CD8-positive, alpha-beta memory T cell (primary cell): ENCODE data around the gene FGF4. TPM values are rescaled to one million over a fixed set of nuclear protein-coding genes. Genes with fewer than 3 reads are reported as not detected.

ENCODE experiments used
- CTCF ChIA-PET: fragments of 350-600 bp; sonication (Branson Sonifier 250); formaldehyde crosslinking; loops from one replicate; lab custom pipeline; 2021; ENCODE audit warnings: antibody characterized with exemption; lab: Charles Lee
- POLR2A ChIA-PET: fragments of 350-600 bp; sonication (Branson Sonifier 250); formaldehyde crosslinking; loops from one replicate; lab custom pipeline; 2021; ENCODE audit warnings: antibody characterized with exemption; lab: Charles Lee
- DNase-seq, 5 donors: peaks; one replicate each; pipeline versions ENCODE4 v3.0.0 to v3.0.0-alpha.2; 2020 to 2022; ENCODE audit warnings: mixed read lengths in 1 of 5
- H3K27ac ChIP-seq: one replicate; pipeline ENCODE4 v1.7.0; 2013; ENCODE audit warnings: low read depth, mild to moderate bottlenecking, low read length, moderate library complexity
- H3K27me3 ChIP-seq: 2 replicates; pipeline ENCODE4 v1.7.0; 2013; ENCODE audit warnings: low read length, mild to moderate bottlenecking; ENCODE audit not compliant: insufficient read depth, poor library complexity, severe bottlenecking
- H3K36me3 ChIP-seq: 2 replicates; pipeline ENCODE4 v1.7.0; 2013; ENCODE audit warnings: mild to moderate bottlenecking, low read length, moderate library complexity; ENCODE audit not compliant: insufficient read depth
- H3K4me1 ChIP-seq: 2 replicates; pipeline ENCODE4 v1.7.0; 2013; ENCODE audit warnings: mild to moderate bottlenecking, low read length, moderate library complexity; ENCODE audit not compliant: insufficient read depth
- H3K4me3 ChIP-seq: 2 replicates; pipeline ENCODE4 v1.7.0; 2013; ENCODE audit warnings: mild to moderate bottlenecking, low read length
- H3K9me3 ChIP-seq: 2 replicates; pipeline ENCODE4 v1.7.0; 2013; ENCODE audit warnings: mild to moderate bottlenecking, low read length
- H3K27ac Mint-ChIP-seq, 8 donors: one replicate each; pipeline ENCODE4 v1.8.0; 2020 to 2021; ENCODE audit warnings: mixed read lengths in 8 of 8, mild to moderate bottlenecking in 6 of 8, inconsistent platforms in 3 of 8, moderate library complexity in 3 of 8
- H3K27me3 Mint-ChIP-seq, 2 donors: one replicate each; pipeline ENCODE4 v1.8.0; 2020 to 2021; ENCODE audit warnings: mixed read lengths in 2 of 2, mild to moderate bottlenecking in 1 of 2, moderate library complexity in 1 of 2
- H3K36me3 Mint-ChIP-seq, 3 donors: one replicate each; pipeline ENCODE4 v1.8.0; 2020 to 2021; ENCODE audit warnings: mixed read lengths in 3 of 3, inconsistent platforms in 1 of 3, mild to moderate bottlenecking in 1 of 3
- H3K4me1 Mint-ChIP-seq, 3 donors: one replicate each; pipeline ENCODE4 v1.8.0; 2020 to 2021; ENCODE audit warnings: mixed read lengths in 3 of 3, inconsistent platforms in 1 of 3, mild to moderate bottlenecking in 1 of 3
- H3K4me3 Mint-ChIP-seq, 7 donors: one replicate each; pipeline ENCODE4 v1.8.0; 2020 to 2021; ENCODE audit warnings: mixed read lengths in 7 of 7, mild to moderate bottlenecking in 6 of 7, moderate library complexity in 4 of 7, inconsistent platforms in 2 of 7
- H3K9me3 Mint-ChIP-seq, 5 donors: one replicate each; pipeline ENCODE4 v1.8.0; 2020 to 2022; ENCODE audit warnings: mixed read lengths in 5 of 5, mild to moderate bottlenecking in 3 of 5, moderate library complexity in 2 of 5, inconsistent platforms in 1 of 5
- polyA plus RNA-seq: library from polyadenylated mRNA; unstranded; fragments of 300-500 nt; fragmentation: Illumina TruSeq; gene quantifications from one replicate; pipeline ENCODE4 v1.2.3, GENCODE V29; 2021
- total RNA-seq, 2 experiments: library from RNA; stranded (reverse); gene quantifications; one replicate each; pipeline ENCODE4 v1.2.3, GENCODE V29; 2021

FGF4 gene
- total and polyA plus RNA-seq, 3 experiments from 2014 or later, result not detected

GRCh38 chr11:69812256-69812655, 37.1 kb upstream of the FGF4 start:
- Mint-ChIP-seq H3K9me3 (no peaks in the 10 kb centered on the region), H3K4me3 (no peak overlapping the region), H3K36me3 (no peaks in the 10 kb centered on the region), H3K27me3 (peaks cover 14 to 27% of the 10 kb centered on the region in 2 donors), H3K27ac (peak overlapping the region in 1 of 8 donors; percentile 63), H3K4me1 (no peaks in the 10 kb centered on the region)
- H3K9me3 ChIP-seq, result no peaks in the 10 kb centered on the region
- DNase-seq, result no peak
- ChIA-PET CTCF (no interaction called here), POLR2A (no interaction called here)
- H3K27ac ChIP-seq, result no peak overlapping the region
- H3K4me3 ChIP-seq, result no peak overlapping the region
- no peaks in the 10 kb centered on the region for H3K4me1 ChIP-seq
- no peaks in the 10 kb centered on the region for H3K36me3 ChIP-seq
- H3K27me3 ChIP-seq, result no peaks in the 10 kb centered on the region

- H3K4me3 Mint-ChIP-seq, result no peak overlapping the region
- H3K27me3 Mint-ChIP-seq, result peaks cover 16 to 31% of the 10 kb centered on the region in 2 donors
- no peaks in the 10 kb centered on the region for H3K4me1 Mint-ChIP-seq
These were observed 36.3 kb upstream of the FGF4 start for GRCh38 chr11:69811431-69811830.

GRCh38 chr11:69810289-69811118, 35.4 kb upstream of the FGF4 start:
- H3K4me1 ChIP-seq, result no peaks in the 10 kb centered on the region
- no peak overlapping the region for H3K27ac ChIP-seq
- ChIA-PET CTCF (no interaction called here), POLR2A (no interaction called here)
- no peaks in the 10 kb centered on the region for H3K27me3 ChIP-seq
- Mint-ChIP-seq H3K36me3 (no peaks in the 10 kb centered on the region), H3K27ac (no peak overlapping the region), H3K4me1 (no peaks in the 10 kb centered on the region), H3K27me3 (peaks cover 10 to 25% of the 10 kb centered on the region in 2 donors), H3K4me3 (no peak overlapping the region), H3K9me3 (no peaks in the 10 kb centered on the region)
- H3K36me3 ChIP-seq, result no peaks in the 10 kb centered on the region
- no peak for DNase-seq
- no peak overlapping the region for H3K4me3 ChIP-seq
- no peaks in the 10 kb centered on the region for H3K9me3 ChIP-seq

More at GRCh38 chr11:69811431-69811830, 36.3 kb upstream of the FGF4 start:
- POLR2A ChIA-PET, result no interaction called here
- Histone ChIP-seq H3K9me3 (no peaks in the 10 kb centered on the region), H3K27ac (no peak overlapping the region), H3K36me3 (no peaks in the 10 kb centered on the region), H3K27me3 (no peaks in the 10 kb centered on the region), H3K4me3 (no peak overlapping the region), H3K4me1 (no peaks in the 10 kb centered on the region)
- H3K9me3 Mint-ChIP-seq, result no peaks in the 10 kb centered on the region
- no peak for DNase-seq
- CTCF ChIA-PET, result no interaction called here
- H3K27ac Mint-ChIP-seq, result no peak overlapping the region
- H3K36me3 Mint-ChIP-seq, result no peaks in the 10 kb centered on the region

- no peak overlapping the region for H3K4me3 Mint-ChIP-seq
- POLR2A ChIA-PET, result no interaction called here
- Histone ChIP-seq H3K4me3 (no peak overlapping the region), H3K27me3 (no peaks in the 10 kb centered on the region), H3K4me1 (no peaks in the 10 kb centered on the region), H3K9me3 (no peaks in the 10 kb centered on the region), H3K27ac (no peak overlapping the region), H3K36me3 (no peaks in the 10 kb centered on the region)
- H3K36me3 Mint-ChIP-seq, result no peaks in the 10 kb centered on the region
- H3K27me3 Mint-ChIP-seq, result peaks cover 7 to 18% of the 10 kb centered on the region in 2 donors
- peaks cover 0 to 2% (median 0%) of the 10 kb centered on the region in 5 donors for H3K9me3 Mint-ChIP-seq
- CTCF ChIA-PET, result no interaction called here
- peak overlapping the region in 1 of 8 donors; percentile 63 for H3K27ac Mint-ChIP-seq
- no peak for DNase-seq
- H3K4me1 Mint-ChIP-seq, result no peaks in the 10 kb centered on the region
These were observed 33.5 kb upstream of the FGF4 start for GRCh38 chr11:69808667-69809086.

DNA sequence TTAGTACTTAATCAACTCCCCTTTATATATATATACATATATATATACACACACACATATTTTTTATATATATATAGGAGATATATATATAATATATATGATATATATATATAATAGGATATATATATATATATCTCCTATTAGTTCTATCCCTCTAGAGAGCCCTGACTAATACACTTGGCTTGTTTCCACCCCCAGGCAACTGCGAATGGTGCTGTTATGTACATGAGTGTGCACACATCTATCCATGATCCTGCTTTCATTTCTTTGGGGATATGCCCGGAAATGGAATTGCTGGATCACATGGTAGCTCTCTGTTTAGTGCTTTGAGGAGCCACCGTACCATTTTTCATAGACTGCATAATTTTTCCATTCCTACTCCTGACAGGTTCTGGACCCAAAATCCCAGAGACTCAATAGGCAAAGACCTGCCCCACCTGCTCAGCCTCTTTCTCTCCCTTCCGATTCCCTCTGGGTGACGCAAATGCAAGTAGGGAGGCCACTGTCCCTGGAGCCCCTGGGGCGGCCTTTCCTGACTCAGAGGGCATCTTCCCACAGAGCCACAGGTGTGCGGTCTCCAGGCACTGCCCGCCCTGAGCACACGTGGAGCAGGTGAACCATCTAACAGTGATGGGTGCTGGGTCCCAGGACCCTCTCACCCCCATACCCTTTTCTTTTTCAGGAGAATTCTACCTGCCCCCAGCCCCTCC, 32.1 kb upstream of the FGF4 start:
- Histone ChIP-seq H3K4me1 (no peaks in the 10 kb centered on the region), H3K9me3 (no peaks in the 10 kb centered on the region), H3K27ac (no peak overlapping the region), H3K27me3 (no peaks in the 10 kb centered on the region), H3K36me3 (no peaks in the 10 kb centered on the region), H3K4me3 (no peak overlapping the region)
- H3K4me1 Mint-ChIP-seq, result no peaks in the 10 kb centered on the region
- POLR2A ChIA-PET, result no interaction called here
- CTCF ChIA-PET, result no interaction called here
- H3K9me3 Mint-ChIP-seq, result peaks cover 0 to 2% (median 0%) of the 10 kb centered on the region in 5 donors
- DNase-seq, result no peak
- no peaks in the 10 kb centered on the region for H3K36me3 Mint-ChIP-seq
- H3K27me3 Mint-ChIP-seq, result peaks cover 5 to 18% of the 10 kb centered on the region in 2 donors
- H3K27ac Mint-ChIP-seq, result no peak overlapping the region
- no peak overlapping the region for H3K4me3 Mint-ChIP-seq

GRCh38 chr11:69804769-69805508, 29.8 kb upstream of the FGF4 start:
- no peak overlapping the region for H3K27ac Mint-ChIP-seq
- Histone ChIP-seq H3K36me3 (no peaks in the 10 kb centered on the region), H3K27ac (no peak overlapping the region), H3K4me1 (no peaks in the 10 kb centered on the region), H3K4me3 (no peak overlapping the region), H3K27me3 (no peaks in the 10 kb centered on the region), H3K9me3 (no peaks in the 10 kb centered on the region)
- ChIA-PET CTCF (no interaction called here), POLR2A (no interaction called here)
- DNase-seq, result no peak
- H3K36me3 Mint-ChIP-seq, result no peaks in the 10 kb centered on the region
- peaks cover 5 to 18% of the 10 kb centered on the region in 2 donors for H3K27me3 Mint-ChIP-seq
- H3K4me3 Mint-ChIP-seq, result no peak overlapping the region
- no peaks in the 10 kb centered on the region for H3K4me1 Mint-ChIP-seq
- peaks cover 0 to 2% (median 0%) of the 10 kb centered on the region in 5 donors for H3K9me3 Mint-ChIP-seq

DNA sequence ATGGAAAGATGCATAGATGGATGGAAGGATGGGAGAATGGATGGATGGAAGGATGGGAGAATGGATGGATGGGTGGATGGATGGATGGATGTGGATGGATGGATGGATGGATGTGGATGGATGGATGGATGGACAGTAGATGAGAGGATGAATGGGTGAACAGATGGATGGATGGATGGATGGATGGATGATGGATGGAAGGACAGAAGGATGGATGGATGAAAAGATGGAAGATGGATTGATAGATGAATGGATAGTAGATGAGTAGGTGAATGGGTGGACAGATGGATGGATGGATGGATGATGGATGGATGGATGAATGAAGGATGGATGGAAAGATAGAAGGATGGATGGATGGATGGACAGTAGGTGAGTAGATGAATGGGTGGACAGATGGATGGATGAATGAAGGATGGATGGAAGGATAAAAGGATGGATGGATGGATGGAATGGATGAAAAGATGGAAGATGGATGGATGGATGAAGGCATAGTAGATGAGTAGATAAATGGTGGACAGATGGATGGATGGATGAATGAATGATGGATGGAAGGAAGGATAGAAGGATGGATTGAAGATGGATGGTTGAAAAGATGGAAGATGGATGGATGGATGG, 28.6 kb upstream of the FGF4 start:
- Histone ChIP-seq H3K27ac (no peak overlapping the region), H3K27me3 (no peaks in the 10 kb centered on the region), H3K4me3 (no peak overlapping the region), H3K4me1 (no peaks in the 10 kb centered on the region), H3K36me3 (no peaks in the 10 kb centered on the region), H3K9me3 (no peaks in the 10 kb centered on the region)
- ChIA-PET CTCF (no interaction called here), POLR2A (no interaction called here)
- Mint-ChIP-seq H3K4me1 (no peaks in the 10 kb centered on the region), H3K27me3 (peaks cover 3 to 13% of the 10 kb centered on the region in 2 donors), H3K36me3 (no peaks in the 10 kb centered on the region), H3K27ac (no peak overlapping the region), H3K4me3 (no peak overlapping the region), H3K9me3 (peaks cover 0 to 2% (median 0%) of the 10 kb centered on the region in 5 donors)
- no peak for DNase-seq
